ENCODE measurements around the gene PIP5K1B. TPM values are rescaled to one million over a fixed set of nuclear protein-coding genes. Genes with fewer than 3 reads are reported as not detected.

Gene PIP5K1B
- total RNA-seq, 2 experiments from 2014 or later, result 1.5 to 2.3 TPM

DNA sequence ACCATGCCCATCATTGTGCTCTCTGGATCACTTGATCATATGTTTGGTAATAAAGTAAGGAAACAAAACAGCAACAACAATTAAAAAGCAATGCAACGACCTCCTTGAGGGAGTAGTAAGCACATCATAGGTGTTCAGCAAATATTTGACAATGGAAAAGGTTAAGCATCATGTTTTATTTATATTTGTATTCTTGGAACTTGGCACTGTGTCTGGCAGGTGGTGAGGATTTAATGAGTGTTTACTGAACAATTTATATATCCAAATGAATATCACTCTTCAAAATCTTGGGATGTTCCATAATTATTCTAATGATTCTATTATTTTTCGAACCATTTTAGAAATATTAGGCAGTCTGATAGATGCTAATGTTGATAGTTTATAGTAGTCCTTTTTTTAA lies 6.2 kb downstream of the PIP5K1B start:
- Mint-ChIP-seq H3K36me3 (ENCODE audit: low read depth) (no peaks in the 10 kb centered on the region), H3K4me1 (peaks cover 9% of the 10 kb centered on the region), H3K9me3 (no peaks in the 10 kb centered on the region), H3K27ac (no peak overlapping the region), H3K27me3 (peaks cover 48% of the 10 kb centered on the region), H3K4me3 (no peak overlapping the region)
- no peak for DNase-seq
- ChIA-PET CTCF (no interaction called here), POLR2A (no interaction called here)

DNA sequence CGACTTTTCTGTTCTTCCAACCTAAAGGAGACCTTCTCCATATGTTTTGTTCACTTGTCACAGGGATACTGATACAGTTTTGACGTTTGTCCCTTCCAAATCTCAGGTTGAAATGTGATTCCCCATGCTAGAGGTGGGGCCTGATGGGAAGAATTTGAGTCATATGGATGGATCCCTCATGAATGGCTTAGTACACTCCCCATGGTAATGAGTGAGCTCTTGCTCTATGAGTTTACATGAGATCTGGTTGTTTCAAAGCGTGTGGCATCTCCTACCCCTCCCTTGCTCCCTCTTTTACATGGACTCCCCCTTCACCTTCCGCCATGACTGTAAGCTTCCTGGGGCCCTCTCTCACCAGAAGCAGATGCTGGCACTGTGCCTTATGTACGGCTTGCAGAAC lies 6.9 kb downstream of the PIP5K1B start:
- Mint-ChIP-seq H3K27ac (no peak overlapping the region), H3K4me1 (peaks cover 2% of the 10 kb centered on the region), H3K27me3 (peaks cover 45% of the 10 kb centered on the region), H3K4me3 (no peak overlapping the region), H3K9me3 (no peaks in the 10 kb centered on the region), H3K36me3 (ENCODE audit: low read depth) (no peaks in the 10 kb centered on the region)
- ChIA-PET POLR2A (no interaction called here), CTCF (no interaction called here)
- DNase-seq, result no peak

DNA sequence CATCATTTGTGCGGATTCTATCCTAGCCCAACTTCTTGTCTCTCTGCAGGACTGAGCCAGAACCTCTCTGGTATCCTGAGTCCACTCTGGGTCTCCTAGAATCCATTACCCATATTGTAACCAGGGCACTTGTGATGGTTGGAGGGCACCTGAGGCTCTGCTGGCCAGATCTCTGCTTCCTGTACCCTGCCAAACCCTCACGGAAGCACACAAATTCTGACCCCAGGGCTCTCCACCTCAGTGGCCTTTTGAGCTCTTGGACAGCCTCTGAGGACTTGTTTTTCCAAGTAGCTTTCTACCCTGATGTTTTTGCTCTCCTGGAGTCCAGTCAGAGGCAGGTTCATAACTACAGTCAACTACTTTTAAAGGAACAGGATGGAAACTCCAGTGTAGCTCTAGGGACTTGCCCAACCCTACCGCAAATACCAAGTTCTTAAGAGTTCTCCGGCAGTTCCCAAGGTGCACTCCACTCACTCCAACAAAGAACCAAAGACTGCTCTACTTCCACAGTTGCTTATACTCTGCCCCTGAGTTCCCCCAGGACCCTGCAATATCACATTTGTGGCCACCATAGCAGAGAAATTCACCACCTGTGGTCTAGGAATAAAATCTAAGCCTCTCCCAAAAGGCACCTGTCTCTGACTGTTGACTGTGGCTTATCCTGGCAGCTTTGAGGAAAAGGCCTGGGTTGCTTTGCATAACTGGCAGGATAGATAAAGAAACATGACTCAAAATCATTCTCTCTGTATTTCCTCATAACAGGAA lies 9.6 kb downstream of the PIP5K1B start:
- no peaks in the 10 kb centered on the region for H3K4me1 Mint-ChIP-seq
- no peaks in the 10 kb centered on the region for H3K9me3 Mint-ChIP-seq
- ChIA-PET CTCF (no interaction called here), POLR2A (no interaction called here)
- H3K27me3 Mint-ChIP-seq, result peaks cover 36% of the 10 kb centered on the region
- no peaks in the 10 kb centered on the region for H3K36me3 Mint-ChIP-seq (ENCODE audit: low read depth)
- DNase-seq, result no peak
- H3K27ac Mint-ChIP-seq, result no peak overlapping the region
- no peak overlapping the region for H3K4me3 Mint-ChIP-seq

GRCh38 chr9:68715181-68715456 lies 10.1 kb downstream of the PIP5K1B start:
- ChIA-PET POLR2A (no interaction called here), CTCF (no interaction called here)
- DNase-seq, result no peak
- Mint-ChIP-seq H3K27ac (no peak overlapping the region), H3K27me3 (peaks cover 37% of the 10 kb centered on the region), H3K9me3 (no peaks in the 10 kb centered on the region), H3K36me3 (ENCODE audit: low read depth) (no peaks in the 10 kb centered on the region), H3K4me1 (no peaks in the 10 kb centered on the region), H3K4me3 (no peak overlapping the region)

- CTCF ChIA-PET, result no interaction called here
- POLR2A ChIA-PET, result no interaction called here
- no peak for DNase-seq
- Mint-ChIP-seq H3K4me1 (no peaks in the 10 kb centered on the region), H3K4me3 (no peak overlapping the region), H3K36me3 (ENCODE audit: low read depth) (no peaks in the 10 kb centered on the region), H3K27me3 (peaks cover 26% of the 10 kb centered on the region), H3K27ac (no peak overlapping the region), H3K9me3 (no peaks in the 10 kb centered on the region)
Measured at GRCh38 chr9:68717552-68718443, 12.8 kb downstream of the PIP5K1B start.

DNA sequence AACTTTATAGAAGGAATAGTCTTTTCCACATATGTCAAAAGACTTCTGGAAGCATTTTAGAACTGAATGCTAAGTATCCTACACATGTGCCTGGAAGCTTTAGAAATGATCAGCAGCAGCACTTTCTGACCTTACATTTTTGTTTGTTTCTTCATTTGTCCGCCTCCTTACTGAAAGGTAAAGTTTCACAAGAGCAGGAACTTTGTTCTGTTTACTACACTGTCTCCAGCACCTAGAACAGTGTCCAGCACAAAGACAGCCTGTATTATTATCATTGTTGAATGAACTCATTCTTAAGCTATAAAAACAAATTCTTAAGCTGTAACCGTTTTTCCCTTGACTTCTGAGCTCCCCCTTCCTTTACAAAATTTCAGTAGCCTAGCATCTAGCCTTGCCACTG lies 14.8 kb downstream of the PIP5K1B start:
- Mint-ChIP-seq H3K4me3 (no peak overlapping the region), H3K4me1 (no peaks in the 10 kb centered on the region), H3K27ac (no peak overlapping the region), H3K36me3 (ENCODE audit: low read depth) (no peaks in the 10 kb centered on the region), H3K27me3 (peaks cover 25% of the 10 kb centered on the region), H3K9me3 (no peaks in the 10 kb centered on the region)
- ChIA-PET POLR2A (no interaction called here), CTCF (no interaction called here)
- DNase-seq, result no peak

DNA sequence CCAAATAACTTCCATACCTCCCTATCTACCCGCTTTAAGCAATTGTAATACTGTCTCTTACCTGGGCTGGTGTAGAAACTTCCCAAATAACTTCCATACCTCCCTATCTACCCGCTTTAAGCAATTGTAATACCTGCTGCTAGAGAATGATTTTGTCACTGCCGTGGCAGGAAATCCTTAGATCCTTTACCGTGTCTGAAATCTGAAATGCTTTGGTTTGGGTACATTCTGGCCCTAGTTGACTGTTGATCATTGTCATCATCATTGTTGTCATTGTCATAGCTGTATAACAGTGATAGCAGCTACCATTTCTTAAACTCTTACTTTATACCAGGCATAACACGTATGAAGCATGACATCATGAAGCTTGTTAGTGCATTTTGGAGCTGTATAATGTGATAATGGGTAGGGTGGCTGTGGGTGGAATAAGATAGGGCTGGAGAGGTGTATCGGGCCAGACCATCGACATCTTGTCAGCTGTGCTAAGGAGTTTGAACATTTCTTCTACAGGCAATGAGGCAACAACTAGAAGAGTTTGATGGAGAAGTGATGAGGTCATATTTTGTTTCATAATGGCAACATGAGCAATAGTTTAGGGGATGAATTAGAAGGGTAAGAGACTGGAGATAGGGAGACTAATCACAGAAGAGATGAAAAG lies 15.7 kb downstream of the PIP5K1B start:
- ChIA-PET POLR2A (no interaction called here), CTCF (no interaction called here)
- Mint-ChIP-seq H3K9me3 (no peaks in the 10 kb centered on the region), H3K27me3 (peaks cover 28% of the 10 kb centered on the region), H3K4me1 (no peaks in the 10 kb centered on the region), H3K36me3 (ENCODE audit: low read depth) (no peaks in the 10 kb centered on the region), H3K4me3 (no peak overlapping the region), H3K27ac (no peak overlapping the region)
- DNase-seq, result no peak

GRCh38 chr9:68721666-68722330 lies 16.8 kb downstream of the PIP5K1B start:
- Mint-ChIP-seq H3K4me3 (no peak overlapping the region), H3K27ac (no peak overlapping the region), H3K27me3 (peaks cover 26% of the 10 kb centered on the region), H3K36me3 (ENCODE audit: low read depth) (no peaks in the 10 kb centered on the region), H3K9me3 (no peaks in the 10 kb centered on the region), H3K4me1 (no peaks in the 10 kb centered on the region)
- CTCF ChIA-PET, result no interaction called here
- POLR2A ChIA-PET, result no interaction called here
- no peak for DNase-seq

- Mint-ChIP-seq H3K27ac (no peak overlapping the region), H3K36me3 (ENCODE audit: low read depth) (no peaks in the 10 kb centered on the region), H3K9me3 (no peaks in the 10 kb centered on the region), H3K4me3 (no peak overlapping the region), H3K27me3 (peaks cover 23% of the 10 kb centered on the region), H3K4me1 (no peaks in the 10 kb centered on the region)
- CTCF ChIA-PET, result no interaction called here
- no peak for DNase-seq
- POLR2A ChIA-PET, result no interaction called here
Measured at GRCh38 chr9:68725070-68725469, 20.0 kb downstream of the PIP5K1B start.

DNA sequence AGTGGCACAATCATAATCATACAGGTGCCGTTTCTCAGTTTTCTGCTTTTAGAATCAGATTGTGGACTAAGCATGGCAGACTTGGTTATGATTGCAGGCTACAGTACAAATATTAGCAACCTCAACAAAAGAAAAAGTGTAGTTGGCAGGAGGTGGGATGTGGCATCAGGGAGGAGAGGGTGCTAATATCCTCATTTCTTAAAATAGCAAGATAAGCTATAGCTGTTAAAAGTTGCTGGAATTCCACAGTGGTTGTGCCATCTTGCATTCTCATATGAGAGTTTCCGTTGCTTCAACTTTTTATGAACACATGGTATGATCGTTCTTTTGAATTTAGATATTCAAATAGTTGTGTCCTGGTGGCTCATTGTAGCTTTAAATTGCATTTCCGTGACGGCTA lies 21.4 kb downstream of the PIP5K1B start:
- no peaks in the 10 kb centered on the region for H3K9me3 Mint-ChIP-seq
- no peak overlapping the region for H3K27ac Mint-ChIP-seq
- no peak for DNase-seq
- no peak overlapping the region for H3K4me3 Mint-ChIP-seq
- H3K4me1 Mint-ChIP-seq, result no peaks in the 10 kb centered on the region
- POLR2A ChIA-PET, result no interaction called here
- H3K36me3 Mint-ChIP-seq (ENCODE audit: low read depth), result no peaks in the 10 kb centered on the region
- CTCF ChIA-PET, result interaction anchor here (0.6 kb wide), 1 partner anchor 1809 kb away, joined by 3 read pairs; no protein-coding TSS in a partner anchor
- H3K27me3 Mint-ChIP-seq, result peaks cover 26% of the 10 kb centered on the region

GRCh38 chr9:68727636-68728035 lies 22.6 kb downstream of the PIP5K1B start:
- Mint-ChIP-seq H3K27ac (no peak overlapping the region), H3K4me1 (no peaks in the 10 kb centered on the region), H3K27me3 (peaks cover 30% of the 10 kb centered on the region), H3K36me3 (ENCODE audit: low read depth) (no peaks in the 10 kb centered on the region), H3K9me3 (no peaks in the 10 kb centered on the region), H3K4me3 (no peak overlapping the region)
- ChIA-PET CTCF (no interaction called here), POLR2A (no interaction called here)
- DNase-seq, result no peak

DNA sequence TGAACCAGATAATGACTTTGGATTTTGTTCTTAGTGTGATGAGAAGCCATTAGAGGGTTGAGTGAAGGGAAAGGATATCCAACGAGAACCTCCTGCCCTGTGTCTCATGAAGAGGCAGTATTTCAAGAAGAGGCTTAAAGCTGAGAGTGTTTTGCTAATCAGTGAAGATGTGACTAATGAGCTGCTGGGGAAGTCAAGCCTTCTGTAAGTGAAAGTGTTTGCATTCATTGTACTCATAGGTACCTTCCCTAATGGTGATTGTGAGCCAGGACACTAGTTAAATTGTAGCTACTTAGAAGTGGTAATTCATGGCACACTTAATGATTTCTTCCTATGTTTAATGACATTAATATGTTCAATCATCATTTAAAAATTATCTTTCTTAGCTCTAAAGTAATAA lies 23.7 kb downstream of the PIP5K1B start:
- Mint-ChIP-seq H3K9me3 (no peaks in the 10 kb centered on the region), H3K27ac (no peak overlapping the region), H3K4me1 (no peaks in the 10 kb centered on the region), H3K36me3 (ENCODE audit: low read depth) (no peaks in the 10 kb centered on the region), H3K4me3 (no peak overlapping the region), H3K27me3 (peaks cover 27% of the 10 kb centered on the region)
- ChIA-PET POLR2A (no interaction called here), CTCF (no interaction called here)
- no peak for DNase-seq

DNA sequence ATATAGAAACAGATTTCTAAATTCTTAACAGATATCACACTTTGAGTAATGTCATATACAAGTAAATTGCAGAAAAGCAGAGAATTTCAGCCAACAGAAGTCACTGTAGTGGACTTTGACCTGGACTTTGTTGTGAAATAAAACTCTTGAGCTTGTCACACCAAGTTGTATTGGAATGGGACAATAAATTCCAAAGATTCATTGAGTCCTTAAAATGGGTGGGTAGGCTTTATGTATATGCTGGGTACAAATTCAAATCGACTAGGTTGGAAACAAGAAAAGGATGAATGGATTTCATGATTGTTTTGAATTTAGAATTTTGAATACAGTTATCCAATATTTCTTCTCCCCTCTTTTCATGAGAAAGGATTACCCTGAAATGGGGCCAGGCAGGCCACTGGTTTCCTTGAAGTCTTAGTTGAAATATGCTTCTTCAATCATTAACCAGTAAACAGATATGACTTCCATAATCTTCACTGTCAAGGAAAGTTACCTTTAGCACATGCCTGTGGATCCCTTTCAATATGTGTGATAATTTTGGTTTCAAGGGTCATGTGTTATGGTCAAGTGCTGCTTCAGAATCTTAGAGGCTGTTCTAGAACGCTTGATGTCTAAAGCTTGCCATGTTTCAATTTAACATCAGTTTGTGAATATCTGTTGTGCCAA lies 25.7 kb downstream of the PIP5K1B start:
- H3K27ac Mint-ChIP-seq, result no peak overlapping the region
- no peaks in the 10 kb centered on the region for H3K9me3 Mint-ChIP-seq
- DNase-seq, result no peak
- ChIA-PET CTCF (no interaction called here), POLR2A (no interaction called here)
- H3K36me3 Mint-ChIP-seq (ENCODE audit: low read depth), result no peaks in the 10 kb centered on the region
- no peak overlapping the region for H3K4me3 Mint-ChIP-seq
- no peaks in the 10 kb centered on the region for H3K4me1 Mint-ChIP-seq
- H3K27me3 Mint-ChIP-seq, result peaks cover 27% of the 10 kb centered on the region

Measured in activated CD4-positive, alpha-beta memory T cell treated with anti-CD3 and anti-CD28 coated beads, Interleukin-2, amount 10 ng/mL, durations not matched to agents 7 days and 5 days (primary cell).